GM18907 (cell line): ENCODE data around the gene PSAPL1.
"Not testable (repeated sequence)": the region's sequence is repeated elsewhere in the genome, so short reads cannot be mapped to it uniquely, and the experiment has no call there.

Experiments used
- ATAC-seq: cut with Tn5 transposase; IDR thresholded peaks from one replicate; pipeline ENCODE4 v1.9.1; 2021; ENCODE audit warnings: mild to moderate bottlenecking, moderate library complexity; ENCODE audit not compliant: unreplicated experiment

PSAPL1 gene

GRCh38 chr4:7460566-7460965, 25.8 kb upstream of the PSAPL1 start:
- ATAC-seq = no peak

DNA sequence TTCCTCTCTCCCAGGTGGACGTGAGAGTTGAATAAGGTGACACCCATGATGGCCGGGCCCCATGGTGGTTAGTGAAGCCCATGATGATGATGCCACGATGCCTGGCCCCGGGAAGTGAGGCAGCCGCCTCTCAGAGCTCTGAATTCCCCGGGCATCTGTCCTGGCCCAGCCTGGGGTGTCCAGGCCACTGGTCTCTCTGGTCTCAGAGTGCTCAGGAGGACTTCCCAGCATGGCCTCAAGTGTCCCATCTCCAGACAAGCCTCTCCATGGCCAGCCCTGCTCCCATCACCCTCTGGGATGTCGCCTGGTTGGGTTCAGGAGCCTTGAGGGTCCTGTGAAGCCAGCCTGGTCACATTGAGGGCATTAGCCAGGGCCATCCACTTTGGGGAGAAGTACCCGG, 24.7 kb upstream of the PSAPL1 start:
- ATAC-seq = no peak

DNA sequence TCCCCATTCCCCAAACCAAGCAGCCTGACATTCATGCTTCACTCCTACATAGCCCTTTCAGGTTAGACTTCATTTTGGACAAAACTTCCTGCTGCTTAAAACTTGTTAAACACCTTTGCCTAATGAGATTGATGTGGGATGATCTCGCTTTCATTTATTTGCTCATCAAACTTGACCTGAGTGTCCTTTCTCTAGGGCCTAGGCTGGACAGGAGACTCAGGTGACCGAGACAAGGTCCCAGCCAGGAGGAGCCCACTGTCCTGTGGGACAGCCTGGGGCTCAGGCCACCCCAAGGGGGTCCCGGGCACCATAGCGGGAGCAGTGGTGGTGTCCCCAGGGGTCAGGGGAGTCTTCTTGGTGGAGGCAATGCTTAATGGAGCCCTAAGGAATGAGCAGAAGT, 23.7 kb upstream of the PSAPL1 start:
- no peak for ATAC-seq

GRCh38 chr4:7458066-7458425, 23.3 kb upstream of the PSAPL1 start:
- ATAC-seq = no peak

GRCh38 chr4:7457201-7458065, 22.7 kb upstream of the PSAPL1 start:
- ATAC-seq = no peak

GRCh38 chr4:7452802-7453201, 18.1 kb upstream of the PSAPL1 start:
- ATAC-seq = not testable (repeated sequence)

DNA sequence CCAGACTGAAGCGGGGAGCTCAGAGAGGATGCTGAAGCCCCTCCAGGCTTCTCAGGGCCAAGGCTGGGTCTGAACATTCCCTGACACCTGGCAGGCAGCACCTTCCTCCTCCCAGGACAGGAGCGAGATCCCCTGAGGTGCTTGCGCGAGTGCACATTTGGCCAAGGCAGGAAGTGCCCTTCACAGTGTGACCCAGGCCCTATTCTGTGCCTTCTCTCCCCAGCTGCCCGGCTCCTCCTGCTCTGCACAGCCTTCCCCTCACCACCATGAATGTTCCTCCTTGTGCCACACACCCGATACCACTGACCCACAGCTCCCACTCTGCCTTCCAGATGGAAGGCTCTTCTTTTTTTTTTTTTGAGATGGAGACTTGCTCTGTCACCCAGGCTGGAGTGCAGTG, 17.1 kb upstream of the PSAPL1 start:
- ATAC-seq = no peak

- ATAC-seq = no peak
Observed at GRCh38 chr4:7451434-7451789, 16.7 kb upstream of the PSAPL1 start.

- no peak for ATAC-seq
Observed at GRCh38 chr4:7450775-7451433, 16.2 kb upstream of the PSAPL1 start.

GRCh38 chr4:7448036-7448435, 13.3 kb upstream of the PSAPL1 start:
- no peak for ATAC-seq

DNA sequence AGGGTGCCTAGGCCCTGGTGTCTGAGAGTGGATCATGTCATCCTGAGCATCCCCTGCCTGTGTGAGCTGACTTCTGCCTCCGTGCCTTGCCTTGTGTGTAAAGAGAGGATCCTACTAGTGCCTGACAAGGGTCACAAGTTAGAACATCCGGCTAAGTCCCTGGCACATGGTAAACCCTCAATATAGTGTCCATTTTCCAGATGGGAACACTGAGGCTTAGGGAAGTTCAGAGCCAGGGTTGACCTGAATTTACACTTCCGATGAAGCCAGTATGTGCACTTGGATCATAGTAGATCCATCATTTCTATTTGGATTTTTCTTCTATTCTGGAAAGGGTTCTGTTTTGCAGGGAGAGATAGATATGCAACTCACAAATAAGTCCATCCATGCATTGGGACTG, 12.5 kb upstream of the PSAPL1 start:
- ATAC-seq = no peak

- no peak for ATAC-seq
Observed at GRCh38 chr4:7444731-7445130, 10.0 kb upstream of the PSAPL1 start.

GRCh38 chr4:7444314-7444713, 9.6 kb upstream of the PSAPL1 start:
- no peak for ATAC-seq

DNA sequence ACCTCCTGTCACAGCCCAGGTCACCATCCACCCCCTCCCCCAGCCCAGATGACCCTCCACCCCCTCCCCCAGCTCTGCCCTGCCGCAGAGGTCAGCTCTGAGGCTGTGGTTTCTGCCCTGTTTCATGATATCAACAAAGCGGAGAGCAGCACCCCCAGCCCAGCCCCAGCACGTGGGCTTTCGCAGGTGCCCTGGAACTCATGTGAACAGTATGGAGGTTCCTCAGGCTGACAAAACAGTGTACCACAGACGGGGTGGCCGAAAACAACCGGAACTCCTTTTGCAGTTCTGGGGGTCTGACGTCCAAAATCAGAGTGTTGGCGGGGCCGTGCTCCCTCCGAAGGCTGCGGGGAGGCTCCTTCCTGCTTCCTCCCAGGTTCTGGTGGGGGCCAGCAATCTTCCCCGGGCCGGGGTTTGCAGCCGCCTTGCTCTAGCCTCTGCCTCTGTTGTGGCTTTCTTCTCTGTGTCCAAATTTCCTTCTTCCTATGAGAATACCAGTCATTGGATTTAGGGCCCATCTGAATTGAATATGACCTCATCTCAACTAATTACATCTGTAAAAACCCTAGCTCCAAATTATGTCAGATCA, 7.9 kb upstream of the PSAPL1 start:
- no peak for ATAC-seq

GRCh38 chr4:7441201-7441600, 6.5 kb upstream of the PSAPL1 start:
- no peak for ATAC-seq

DNA sequence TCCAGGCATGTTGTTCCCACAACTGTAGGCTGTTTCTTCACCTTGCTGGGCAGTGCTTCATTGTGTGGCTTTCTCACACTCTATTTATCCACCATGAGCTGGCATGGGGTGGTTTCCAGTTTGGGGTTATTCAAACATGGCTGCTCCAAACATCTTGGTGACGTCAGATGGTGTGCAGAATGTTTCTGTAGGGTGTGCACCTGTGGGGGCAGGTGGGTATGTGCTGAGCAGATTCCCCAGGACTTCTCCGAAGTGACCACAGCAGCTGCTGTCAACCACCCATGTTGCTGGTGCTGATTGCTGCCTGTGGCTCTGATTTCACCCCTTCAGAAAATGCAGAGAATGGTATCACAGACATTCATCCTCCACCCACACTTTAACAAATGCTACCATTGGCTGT, 5.0 kb upstream of the PSAPL1 start:
- no peak for ATAC-seq

- ATAC-seq = no peak
Observed at GRCh38 chr4:7436256-7436655, 1.5 kb upstream of the PSAPL1 start.

GRCh38 chr4:7435471-7436061, 836 bp upstream of the PSAPL1 start:
- no peak for ATAC-seq

DNA sequence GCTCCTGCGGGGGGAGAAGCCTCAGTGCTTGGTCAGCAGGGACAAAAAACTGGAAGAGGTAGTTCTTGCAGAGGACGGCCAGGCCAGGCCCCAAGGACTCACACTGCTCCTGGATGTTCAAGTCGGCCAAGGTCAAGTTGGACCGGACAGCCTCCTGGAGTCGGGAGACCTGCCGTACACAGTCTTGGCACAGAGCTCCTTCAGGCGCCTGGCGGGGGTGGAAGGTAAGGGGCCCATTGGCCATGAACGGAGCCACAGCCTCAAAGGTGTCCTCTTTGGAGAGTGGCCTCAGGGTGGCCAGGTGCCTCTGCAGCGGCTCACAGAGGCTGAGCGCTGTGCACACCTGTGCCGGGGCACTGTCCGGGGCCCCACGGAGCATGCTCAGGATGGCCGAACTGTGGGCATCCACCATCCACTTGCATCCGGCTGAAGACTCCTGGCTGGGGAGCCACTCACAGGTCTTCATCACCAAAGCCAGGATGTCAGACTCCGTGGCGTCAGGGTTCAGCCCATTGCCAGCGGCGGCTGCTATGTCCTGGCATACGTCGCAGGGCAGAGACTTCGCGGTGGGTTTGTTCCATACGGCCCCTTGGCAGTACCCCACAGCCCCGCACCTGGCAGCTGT, 477 bp downstream of the PSAPL1 start:
- no peak for ATAC-seq

DNA sequence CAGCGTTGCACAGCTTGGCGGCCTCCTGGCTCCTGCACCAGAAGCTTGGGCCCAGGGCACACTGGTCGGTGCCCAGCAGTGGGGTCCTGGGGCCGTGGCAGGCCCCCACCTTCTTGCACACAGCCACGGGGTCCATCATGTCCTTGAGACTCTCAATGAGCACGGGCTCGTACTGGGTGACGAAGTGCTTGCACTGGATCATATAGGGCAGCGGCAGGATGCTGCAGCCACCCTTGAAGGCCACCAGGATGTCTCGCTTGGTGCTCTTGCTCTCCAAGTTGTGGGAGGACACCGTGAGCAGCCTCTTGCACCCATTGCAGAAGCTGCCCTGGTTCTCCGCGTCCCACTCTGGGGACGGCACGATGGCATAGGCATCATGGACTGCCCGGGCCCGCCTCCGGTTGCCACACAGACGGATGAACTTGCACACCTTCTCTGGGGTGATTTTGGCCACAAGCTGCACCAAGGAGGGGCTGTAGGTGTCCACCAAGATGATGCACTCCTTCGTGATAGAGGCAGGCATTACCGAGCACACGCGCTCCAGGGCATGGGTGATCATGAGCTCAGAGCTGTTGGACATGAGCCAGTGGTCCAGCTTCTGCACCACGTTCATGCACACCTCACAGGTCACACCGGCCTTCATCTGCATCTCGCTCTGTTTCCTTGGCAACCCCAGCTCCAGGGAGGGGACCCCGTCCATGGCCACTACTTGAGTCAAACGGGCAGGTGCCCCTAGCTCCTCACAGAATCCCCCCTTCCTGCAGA, 1.2 kb downstream of the PSAPL1 start:
- ATAC-seq = no peak
